Spleen (tissue), 11 donors: ENCODE data around the gene BEND5. TPM values are rescaled to one million over a fixed set of nuclear protein-coding genes. Genes with fewer than 3 reads are reported as not detected.

Source experiments
- DNase-seq: peaks from one replicate; pipeline ENCODE4 v3.0.0-alpha.2; 2020
- H3K27ac ChIP-seq, 8 donors: fragments of 200-600 bp; sonication (generic) in 7 of 8; 1 replicate in 4 of 8; 2 replicates in 4 of 8; pipeline versions ENCODE4 v1.5.0 to v1.8.0; 2016 to 2021; ENCODE audit warnings: inconsistent platforms in 4 of 8, mild to moderate bottlenecking in 4 of 8, moderate library complexity in 1 of 8
- H3K27me3 ChIP-seq, 7 donors: fragments of 200-600 bp; sonication (generic) in 6 of 7; replicated peaks in 1 of 7; 1 replicate in 4 of 7; 2 replicates in 3 of 7; pipeline versions ENCODE4 v1.5.0 to v1.8.0; 2016 to 2021; ENCODE audit warnings: inconsistent platforms in 3 of 7, mild to moderate bottlenecking in 1 of 7
- H3K36me3 ChIP-seq, 6 donors: fragments of 200-600 bp; sonication (generic) in 5 of 6; 1 replicate in 4 of 6; 2 replicates in 2 of 6; pipeline versions ENCODE4 v1.5.0 to v1.8.0; 2016 to 2021; ENCODE audit warnings: inconsistent platforms in 2 of 6
- H3K4me1 ChIP-seq, 6 donors: fragments of 200-600 bp; sonication (generic) in 5 of 6; 1 replicate in 3 of 6; 2 replicates in 3 of 6; pipeline versions ENCODE4 v1.5.0 to v1.8.0; 2016 to 2021; ENCODE audit warnings: inconsistent platforms in 3 of 6
- H3K4me3 ChIP-seq, 8 donors: fragments of 200-600 bp; sonication (generic) in 7 of 8; 1 replicate in 4 of 8; 2 replicates in 4 of 8; pipeline versions ENCODE4 v1.5.0 to v1.8.0; 2016 to 2021; ENCODE audit warnings: inconsistent platforms in 4 of 8, mild to moderate bottlenecking in 4 of 8, moderate library complexity in 2 of 8
- H3K9me3 ChIP-seq, 8 donors: fragments of 200-600 bp; sonication (generic) in 7 of 8; 1 replicate in 4 of 8; 2 replicates in 4 of 8; pipeline versions ENCODE4 v1.5.0 to v1.8.0; 2016 to 2021; ENCODE audit warnings: inconsistent platforms in 4 of 8
- CTCF ChIP-seq, 11 experiments: fragments of 200-600 bp in 7 of 11; fragments of 450-650 bp in 4 of 11; sonication (generic) in 4 of 11; IDR thresholded peaks in 8 of 11; conservative IDR thresholded peaks in 3 of 11; 1 replicate in 7 of 11; 2 replicates in 4 of 11; pipeline versions ENCODE4 v1.4.0 to v1.8.0; 2016 to 2021; ENCODE audit warnings: antibody characterized with exemption in 11 of 11, inconsistent platforms in 4 of 11, mild to moderate bottlenecking in 1 of 11
- POLR2A ChIP-seq, 3 donors: fragments of 450-650 bp; IDR thresholded peaks; one replicate each; pipeline ENCODE4 v1.5.1; 2017; ENCODE audit warnings: antibody characterized with exemption in 3 of 3, mild to moderate bottlenecking in 1 of 3
- POLR2AphosphoS5 ChIP-seq, 3 donors: sonication (generic); formaldehyde crosslinking; IDR thresholded peaks; one replicate each; pipeline ENCODE4 v1.5.1; 2017; ENCODE audit warnings: antibody characterized with exemption in 3 of 3
- WGBS, 5 donors: extraction: QIAGEN DNeasy Blood & Tissue Kit in 3 of 5; methylation state at CpG; one replicate each; pipeline versions ENCODE4 v1.1.5 to v1.1.7; 2013 to 2018; 5-methylcytosine and 5-hydroxymethylcytosine counted together
- intact Hi-C: fragments of 100-400 bp; cut with DNase I; formaldehyde crosslinking; loops from one replicate; pipeline ENCODE4 v1.15.0; 2023; ENCODE audit warnings: low total_unique reads
- polyA plus RNA-seq, 3 donors: library from polyadenylated mRNA; stranded (reverse); fragments of 200-250 nt; gene quantifications; one replicate each; pipeline ENCODE4 v1.2.1, GENCODE V29; 2013
- total RNA-seq, 7 donors: library from RNA; depleted of rRNA in 3 of 7; stranded (reverse); fragments of >200 nt in 3 of 7; fragmentation: NEBNext Ultra II Directional in 4 of 7; extraction: Animal tissue kit (Norgen Biotek cat#: 25700) in 4 of 7; gene quantifications; one replicate each; pipeline versions ENCODE4 v1.1.0 to v1.2.1, GENCODE V29; 2016 to 2021
- donor health status: healthy with polysubstance abuse.
- donor health status: DM: no; HTN: no; CAD: no; lungs with moderate emphysema.
- donor health status: DM: no; HTN: no; CAD: no.
- donor health status: Bipolar disorder and iron deficiency.
- donor health status: healthy.
- donor health status: DM: no; HTN: no; CAD: no.
- donor health status: DM: yes; HTN: yes; CAD: no.

BEND5 gene
- total and polyA plus RNA-seq, 10 donors, result 7.5 to 39.2 (median 16.1) TPM

- H3K27me3 ChIP-seq, result no peaks in the 10 kb centered on the region
- H3K4me3 ChIP-seq, result no peak overlapping the region
- intact Hi-C loops, result no loop called here
- H3K36me3 ChIP-seq, result peaks cover 0 to 92% (median 19%) of the 10 kb centered on the region in 6 donors
- TF ChIP-seq CTCF (IDR thresholded peaks at IDR 0.05 in 8 of 11, conservative IDR thresholded peaks at IDR 0.05 in 3 of 11), result no peak
- TF ChIP-seq POLR2AphosphoS5 (IDR thresholded peaks at IDR 0.05), result no peak
- no peak for TF ChIP-seq POLR2A (IDR thresholded peaks at IDR 0.05)
- no peak for DNase-seq
- no peak overlapping the region for H3K27ac ChIP-seq
- H3K9me3 ChIP-seq, result no peaks in the 10 kb centered on the region
- WGBS, 5 donors, result 85 to 95% (median 91%) methylated on average over 2 of the region's 2 CpGs
- peaks cover 0 to 8% (median 0%) of the 10 kb centered on the region in 6 donors for H3K4me1 ChIP-seq
These were observed 32.7 kb downstream of the BEND5 start for GRCh38 chr1:48744032-48744431.

GRCh38 chr1:48743480-48743879 is 33.2 kb downstream of the BEND5 start:
- no peak for TF ChIP-seq POLR2AphosphoS5 (IDR thresholded peaks at IDR 0.05)
- TF ChIP-seq POLR2A (IDR thresholded peaks at IDR 0.05), result no peak
- no peak for TF ChIP-seq CTCF (IDR thresholded peaks at IDR 0.05 in 8 of 11, conservative IDR thresholded peaks at IDR 0.05 in 3 of 11)
- intact Hi-C loops, result no loop called here
- H3K4me1 ChIP-seq, result peaks cover 0 to 9% (median 0%) of the 10 kb centered on the region in 6 donors
- no peak overlapping the region for H3K27ac ChIP-seq
- DNase-seq, result no peak
- no peak overlapping the region for H3K4me3 ChIP-seq
- peaks cover 0 to 91% (median 17%) of the 10 kb centered on the region in 6 donors for H3K36me3 ChIP-seq
- no peaks in the 10 kb centered on the region for H3K27me3 ChIP-seq
- no peaks in the 10 kb centered on the region for H3K9me3 ChIP-seq

GRCh38 chr1:48741380-48741779 is 35.3 kb downstream of the BEND5 start:
- Histone ChIP-seq H3K27me3 (no peaks in the 10 kb centered on the region), H3K9me3 (no peaks in the 10 kb centered on the region), H3K4me1 (peaks cover 0 to 6% (median 1%) of the 10 kb centered on the region in 6 donors), H3K27ac (no peak overlapping the region), H3K4me3 (no peak overlapping the region), H3K36me3 (peaks cover 0 to 98% (median 21%) of the 10 kb centered on the region in 6 donors)
- intact Hi-C loops, result no loop called here
- TF ChIP-seq POLR2AphosphoS5 (IDR thresholded peaks at IDR 0.05) (no peak), POLR2A (IDR thresholded peaks at IDR 0.05) (no peak), CTCF (IDR thresholded peaks at IDR 0.05 in 8 of 11, conservative IDR thresholded peaks at IDR 0.05 in 3 of 11) (no peak)
- WGBS, 5 donors, result 90 to 97% (median 94%) methylated on average over 7 of the region's 7 CpGs
- DNase-seq, result no peak

- peaks cover 0 to 6% (median 1%) of the 10 kb centered on the region in 6 donors for H3K4me1 ChIP-seq
- intact Hi-C loops, result no loop called here
These were observed 36.1 kb downstream of the BEND5 start for GRCh38 chr1:48740621-48741020.

More at GRCh38 chr1:48740621-48741020, 36.1 kb downstream of the BEND5 start:
- no peak for DNase-seq
- TF ChIP-seq CTCF (IDR thresholded peaks at IDR 0.05 in 8 of 11, conservative IDR thresholded peaks at IDR 0.05 in 3 of 11) (no peak), POLR2AphosphoS5 (IDR thresholded peaks at IDR 0.05) (no peak), POLR2A (IDR thresholded peaks at IDR 0.05) (no peak)
- 69 to 84% (median 79%) methylated on average over 3 of the region's 3 CpGs for WGBS, 5 donors
- Histone ChIP-seq H3K27me3 (no peaks in the 10 kb centered on the region), H3K27ac (no peak overlapping the region), H3K9me3 (no peaks in the 10 kb centered on the region), H3K4me3 (no peak overlapping the region), H3K36me3 (peaks cover 0 to 98% (median 28%) of the 10 kb centered on the region in 6 donors)
